Uterus (tissue), 2 donors: ENCODE results near the gene SLC6A18.

Experiments
- CTCF ChIP-seq, 4 experiments: fragments of 200-600 bp in 2 of 4; fragments of 450-650 bp in 2 of 4; sonication (generic) in 2 of 4; IDR thresholded peaks; one replicate each; pipeline ENCODE4 v1.5.1; 2016 to 2019; ENCODE audit warnings: antibody characterized with exemption in 4 of 4, mild to moderate bottlenecking in 2 of 4, moderate library complexity in 1 of 4
- POLR2A ChIP-seq, 2 donors: fragments of 450-650 bp; IDR thresholded peaks; one replicate each; pipeline ENCODE4 v1.6.1; 2016; ENCODE audit warnings: antibody characterized with exemption in 2 of 2, mild to moderate bottlenecking in 1 of 2, moderate library complexity in 1 of 2

GRCh38 chr5:1268056-1268455 is 42.9 kb downstream of the SLC6A18 start:
- TF ChIP-seq CTCF (IDR thresholded peaks at IDR 0.05) (no peak), POLR2A (IDR thresholded peaks at IDR 0.05) (no peak)
